SK-N-SH (cell line): ENCODE measurements around the gene SLCO3A1. TPM values are rescaled to one million over a fixed set of nuclear protein-coding genes. Genes with fewer than 3 reads are reported as not detected.

Source experiments
- CTCF ChIA-PET: fragments of 300-600, 350-600 bp; formaldehyde crosslinking; extraction: SDS; loops from one replicate; lab custom pipeline; 2021; lab: Yijun Ruan, JAX
- POLR2A ChIA-PET: fragments of 350-600 bp; sonication (Branson Sonifier 250); formaldehyde crosslinking; extraction: SDS; loops from one replicate; lab custom pipeline; 2020; ENCODE audit warnings: antibody characterized with exemption, inconsistent platforms; lab: Yijun Ruan, JAX
- DNase-seq: peaks from one replicate; pipeline ENCODE4 v3.0.0; 2012
- H2AFZ ChIP-seq: fragments of 200-600 bp; sonication (generic); 2 replicates; pipeline ENCODE4 v1.8.1; 2016; ENCODE audit warnings: antibody characterized with exemption, mild to moderate bottlenecking, low read depth
- H3F3A ChIP-seq: fragments of 200-600 bp; sonication (generic); replicated peaks from 2 replicates; pipeline ENCODE3; 2016; ENCODE audit warnings: antibody characterized with exemption, mild to moderate bottlenecking; ENCODE audit not compliant: insufficient read depth
- H3K27ac ChIP-seq, 2 experiments: fragments of 200-500 bp in 1 of 2; fragments of 200-600 bp in 1 of 2; sonication (Bioruptor generic) in 1 of 2; sonication (generic), shearing (Covaris generic) in 1 of 2; 2 replicates each; pipeline versions ENCODE4 v1.5.1 to v1.6.1; 2014 to 2016; ENCODE audit warnings: low read depth in 2 of 2, inconsistent platforms in 1 of 2, low read length in 1 of 2, mild to moderate bottlenecking in 1 of 2, mixed read lengths in 1 of 2
- H3K27me3 ChIP-seq: fragments of 200-600 bp; sonication (generic), shearing (Covaris generic); 2 replicates; pipeline ENCODE4 v1.6.1; 2016; ENCODE audit warnings: mixed run types; ENCODE audit not compliant: insufficient read depth
- H3K36me3 ChIP-seq, 2 experiments: fragments of 200-500 bp in 1 of 2; fragments of 200-600 bp in 1 of 2; sonication (Bioruptor generic) in 1 of 2; sonication (generic) in 1 of 2; replicated peaks in 1 of 2; 2 replicates each; pipeline versions ENCODE3 to v1.5.1; 2014 to 2016; ENCODE audit warnings: low read length in 1 of 2, mild to moderate bottlenecking in 1 of 2; ENCODE audit not compliant: insufficient read depth in 2 of 2, control insufficient read depth in 1 of 2
- H3K4me1 ChIP-seq, 2 experiments: fragments of 200-500 bp in 1 of 2; fragments of 200-600 bp in 1 of 2; sonication (Bioruptor generic) in 1 of 2; sonication (generic), shearing (Covaris generic) in 1 of 2; 2 replicates each; pipeline versions ENCODE4 v1.5.1 to v1.6.1; 2014 to 2016; ENCODE audit warnings: low read depth in 1 of 2, low read length in 1 of 2, mixed run types in 1 of 2; ENCODE audit not compliant: insufficient read depth in 2 of 2, control insufficient read depth in 1 of 2
- H3K4me2 ChIP-seq: fragments of 200-600 bp; sonication (generic), shearing (Covaris generic); 2 replicates; pipeline ENCODE4 v1.6.1; 2017; ENCODE audit warnings: mixed run types
- H3K4me3 ChIP-seq, 2 experiments: fragments of 200-500 bp in 1 of 2; fragments of 200-600 bp in 1 of 2; sonication (Bioruptor generic) in 1 of 2; sonication (generic), shearing (Covaris generic) in 1 of 2; 2 replicates each; pipeline versions ENCODE4 v1.5.1 to v1.8.1; 2014 to 2016; ENCODE audit warnings: low read depth in 2 of 2, inconsistent platforms in 1 of 2, low read length in 1 of 2, mild to moderate bottlenecking in 1 of 2, mixed read lengths in 1 of 2, moderate library complexity in 1 of 2
- H3K79me2 ChIP-seq: fragments of 200-600 bp; sonication (generic); 2 replicates; pipeline ENCODE4 v1.8.1; 2017; ENCODE audit warnings: mild to moderate bottlenecking; ENCODE audit not compliant: insufficient read depth
- H3K9ac ChIP-seq: fragments of 200-600 bp; sonication (generic); 2 replicates; pipeline ENCODE4 v1.6.1; 2017; ENCODE audit warnings: mixed run types
- H3K9me2 ChIP-seq: fragments of 200-600 bp; sonication (generic); 2 replicates; pipeline ENCODE4 v1.6.1; 2017; ENCODE audit warnings: mixed run types
- H3K9me3 ChIP-seq: fragments of 200-600 bp; sonication (generic); 2 replicates; pipeline ENCODE4 v1.6.1; 2017; ENCODE audit warnings: mixed run types, mild to moderate bottlenecking, moderate library complexity
- H4K20me1 ChIP-seq: fragments of 200-600 bp; sonication (generic); 2 replicates; pipeline ENCODE4 v1.6.1; 2017; ENCODE audit warnings: mild to moderate bottlenecking, mixed run types; ENCODE audit not compliant: insufficient read depth
- CHD2 ChIP-seq: fragments of 150-350 bp; IDR thresholded peaks from 2 replicates; pipeline ENCODE4 v1.6.1; 2018; ENCODE audit warnings: low read length; ENCODE audit not compliant: partially characterized antibody
- ELF1 ChIP-seq: IDR thresholded peaks from 2 replicates; pipeline ENCODE4 v1.4.0; 2012
- EP300 ChIP-seq, 2 experiments: IDR thresholded peaks; 2 replicates each; pipeline versions ENCODE4 v1.4.0 to v1.6.1; 2012; ENCODE audit warnings: borderline replicate concordance in 1 of 2, low read depth in 1 of 2, low read length in 1 of 2
- EZH2phosphoT487 ChIP-seq: fragments of 200-600 bp; sonication (generic); IDR thresholded peaks from 2 replicates; pipeline ENCODE4 v1.6.1; 2017; ENCODE audit warnings: low read depth, mixed run types, mild to moderate bottlenecking, antibody characterized with exemption, moderate library complexity, borderline replicate concordance
- FOXJ3 ChIP-seq: sonication (generic); formaldehyde crosslinking; IDR thresholded peaks from 2 replicates; pipeline ENCODE4 v1.5.1; 2020; ENCODE audit warnings: mild to moderate bottlenecking, missing genetic modification reagents
- GATA2 ChIP-seq: sonication (generic); formaldehyde crosslinking; IDR thresholded peaks from 2 replicates; pipeline ENCODE4 v1.5.0; 2020; ENCODE audit warnings: mild to moderate bottlenecking, missing genetic modification reagents
- JUND ChIP-seq: IDR thresholded peaks from 2 replicates; pipeline ENCODE4 v1.4.0; 2012
- MEF2A ChIP-seq: IDR thresholded peaks from 2 replicates; pipeline ENCODE4 v1.4.0; 2012; ENCODE audit warnings: low read depth, borderline replicate concordance
- NFIC ChIP-seq: IDR thresholded peaks from 2 replicates; pipeline ENCODE4 v1.4.0; 2012; ENCODE audit warnings: borderline replicate concordance
- RAD21 ChIP-seq: IDR thresholded peaks from 2 replicates; pipeline ENCODE4 v1.6.1; 2012; ENCODE audit warnings: mild to moderate bottlenecking, low read length
- RCOR1 ChIP-seq: fragments of 150-350 bp; IDR thresholded peaks from 2 replicates; pipeline ENCODE4 v1.6.1; 2017; ENCODE audit warnings: antibody characterized with exemption, low read length
- RXRA ChIP-seq: IDR thresholded peaks from 2 replicates; pipeline ENCODE4 v1.4.0; 2012; ENCODE audit warnings: low read depth, mild to moderate bottlenecking, borderline replicate concordance
- SIN3A ChIP-seq: IDR thresholded peaks from 2 replicates; pipeline ENCODE4 v1.6.1; 2012; ENCODE audit warnings: low read depth, mild to moderate bottlenecking, low read length, moderate library complexity, borderline replicate concordance
- TCF12 ChIP-seq: IDR thresholded peaks from 2 replicates; pipeline ENCODE4 v1.4.0; 2012
- WGBS: methylation state at CpG from one replicate; pipeline ENCODE4 v1.1.6; 2017; ENCODE audit warnings: low lambda C conversion rate; 5-methylcytosine and 5-hydroxymethylcytosine counted together
- polyA plus RNA-seq, 3 experiments: library from polyadenylated mRNA; depleted of rRNA; stranded (reverse); fragments of >200 nt; gene quantifications; 2 replicates each; pipeline ENCODE4 v1.2.3, GENCODE V29; 2012
- TF ChIP-seq, protein P1 (sequence below): IDR thresholded peaks from 2 replicates; pipeline ENCODE4; 2012
- TF ChIP-seq, protein P2 (sequence below): fragments of 200-600 bp; sonication (generic); IDR thresholded peaks from 2 replicates; pipeline ENCODE4 v1.6.1; 2017; ENCODE audit warnings: antibody characterized with exemption, mild to moderate bottlenecking, moderate library complexity
- TF ChIP-seq, protein P3 (sequence below): fragments of 150-350 bp; IDR thresholded peaks from 2 replicates; pipeline ENCODE4 v1.6.1; 2016; ENCODE audit warnings: mild to moderate bottlenecking, low read depth, low read length

SLCO3A1 gene
- polyA plus RNA-seq, 1 of the 3 experiments (the other 2 are of a cell fraction): 19.7 TPM

- Histone ChIP-seq H2AFZ (no peak overlapping the region), H3K79me2 (peaks cover 10% of the 10 kb centered on the region; the same call in 1 of the 2 replicates), H4K20me1 (peaks cover 4% of the 10 kb centered on the region; the same call in 1 of the 2 replicates), H3K4me3 (no peak overlapping the region), H3K4me1 (peaks cover 0 to 28% of the 10 kb centered on the region in 2 experiments; a peak in 2 of 4 replicates), H3K36me3 (no peaks in the 10 kb centered on the region), H3F3A (no peaks in the 10 kb centered on the region), H3K27me3 (no peaks in the 10 kb centered on the region), H3K4me2 (no peak overlapping the region), H3K27ac (no peak overlapping the region), H3K9ac (no peak overlapping the region), H3K9me2 (no peaks in the 10 kb centered on the region), H3K9me3 (no peaks in the 10 kb centered on the region)
- ChIA-PET POLR2A (no interaction called here), CTCF (interaction anchor here (2.3 kb wide), 1 partner anchor 150 kb away, joined by 5 read pairs; no protein-coding TSS in a partner anchor)
- DNase-seq: no peak
- WGBS: 94% methylated on average over 4 of the region's 4 CpGs
- TF ChIP-seq FOXJ3 (CRISPR knock-in tag) (no peak), MEF2A (no peak), ELF1 (no peak), GATA2 (CRISPR knock-in tag) (no peak), EZH2phosphoT487 (no peak), JUND (no peak), RAD21 (no peak), SIN3A (no peak)
These were observed 149.2 kb downstream of the SLCO3A1 start for GRCh38 chr15:92002666-92003065.

DNA sequence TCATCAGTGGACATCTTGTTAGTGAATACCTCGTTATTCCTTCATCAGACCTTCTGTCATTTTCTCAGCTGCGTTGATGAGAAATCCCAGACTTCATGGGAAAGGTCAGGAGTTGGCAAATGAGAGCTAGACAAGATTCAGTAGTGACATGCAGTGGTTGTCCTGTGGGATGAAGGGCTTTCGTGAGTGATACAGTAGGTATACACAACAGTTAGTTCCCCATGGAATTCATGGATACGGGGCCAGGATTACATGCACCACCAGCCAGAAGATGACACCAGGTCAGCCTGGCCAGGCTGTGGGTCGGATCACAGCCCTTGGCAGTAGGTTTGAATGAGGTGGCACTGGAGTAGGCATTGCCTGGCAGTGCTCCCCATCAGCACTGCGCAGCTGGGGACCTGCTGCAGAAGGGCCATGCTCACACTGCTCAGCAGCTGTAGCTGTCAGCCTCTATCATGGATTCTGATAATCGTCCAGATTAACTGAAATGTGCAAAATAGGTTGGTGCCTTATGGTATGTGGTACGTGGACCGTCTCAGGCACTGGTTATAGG is 150.1 kb downstream of the SLCO3A1 start:
- peaks cover 4% of the 10 kb centered on the region; the same call in 1 of the 2 replicates for H4K20me1 ChIP-seq
- CTCF ChIA-PET: interaction anchor here (2.3 kb wide), 1 partner anchor 151 kb away, joined by 5 read pairs; no protein-coding TSS in a partner anchor
- H3K79me2 ChIP-seq: peaks cover 10% of the 10 kb centered on the region; the same call in 1 of the 2 replicates
- H3K4me1 ChIP-seq: peaks cover 0 to 28% of the 10 kb centered on the region in 2 experiments; a peak in 2 of 4 replicates
- H3K4me3 ChIP-seq: no peak overlapping the region
- H3K9me3 ChIP-seq: no peaks in the 10 kb centered on the region
- no peak overlapping the region for H2AFZ ChIP-seq
- H3K4me2 ChIP-seq: no peak overlapping the region
- no peaks in the 10 kb centered on the region for H3F3A ChIP-seq
- H3K9me2 ChIP-seq: no peaks in the 10 kb centered on the region
- DNase-seq: no peak
- no peak overlapping the region for H3K27ac ChIP-seq
- TF ChIP-seq JUND (no peak), ELF1 (no peak)
- POLR2A ChIA-PET: no interaction called here
- H3K27me3 ChIP-seq: no peaks in the 10 kb centered on the region
- H3K36me3 ChIP-seq: no peaks in the 10 kb centered on the region
- no peak overlapping the region for H3K9ac ChIP-seq
- 94% methylated on average over 7 of the region's 9 CpGs for WGBS

- H3K9me2 ChIP-seq: no peaks in the 10 kb centered on the region
- peaks cover 0 to 28% of the 10 kb centered on the region in 2 experiments; a peak in 2 of 4 replicates for H3K4me1 ChIP-seq
- ChIA-PET POLR2A (no interaction called here), CTCF (interaction anchor here (0.8 to 2.3 kb wide), 6 partner anchors 12 to 153 kb away, joined by 3 to 6 read pairs (median 4); partner anchors contain the start of gene SLCO3A1)
- H3K4me2 ChIP-seq: no peak overlapping the region
- H3K9ac ChIP-seq: no peak overlapping the region
- no peaks in the 10 kb centered on the region for H3K36me3 ChIP-seq
- peak; percentile 52 for DNase-seq
- no peaks in the 10 kb centered on the region for H3F3A ChIP-seq
- H3K27me3 ChIP-seq: no peaks in the 10 kb centered on the region
- WGBS: 70% methylated on average over 5 of the region's 6 CpGs
- peak overlapping the region in 1 of 2 experiments; percentile 22; a peak in 2 of 4 replicates for H3K27ac ChIP-seq
- no peak overlapping the region for H2AFZ ChIP-seq
- H3K4me3 ChIP-seq: no peak overlapping the region
- H4K20me1 ChIP-seq: peaks cover 4% of the 10 kb centered on the region; the same call in 1 of the 2 replicates
- peaks cover 10% of the 10 kb centered on the region; the same call in 1 of the 2 replicates for H3K79me2 ChIP-seq
- H3K9me3 ChIP-seq: no peaks in the 10 kb centered on the region
- TF ChIP-seq CHD2 (no peak), EP300 (IDR thresholded peaks at IDR 0.05; ENCODE audit: borderline replicate concordance in 1 of 2, low read depth in 1 of 2, low read length in 1 of 2) (peak in 1 of 2 experiments; percentile 51; a peak in 1 of 4 replicates), FOXJ3 (CRISPR knock-in tag) (no peak), TCF12 (no peak), RCOR1 (peak; percentile 54; the same call in 1 of the 2 replicates), SIN3A (no peak), RXRA (no peak), NFIC (no peak)
- TF ChIP-seq, protein P1, sequence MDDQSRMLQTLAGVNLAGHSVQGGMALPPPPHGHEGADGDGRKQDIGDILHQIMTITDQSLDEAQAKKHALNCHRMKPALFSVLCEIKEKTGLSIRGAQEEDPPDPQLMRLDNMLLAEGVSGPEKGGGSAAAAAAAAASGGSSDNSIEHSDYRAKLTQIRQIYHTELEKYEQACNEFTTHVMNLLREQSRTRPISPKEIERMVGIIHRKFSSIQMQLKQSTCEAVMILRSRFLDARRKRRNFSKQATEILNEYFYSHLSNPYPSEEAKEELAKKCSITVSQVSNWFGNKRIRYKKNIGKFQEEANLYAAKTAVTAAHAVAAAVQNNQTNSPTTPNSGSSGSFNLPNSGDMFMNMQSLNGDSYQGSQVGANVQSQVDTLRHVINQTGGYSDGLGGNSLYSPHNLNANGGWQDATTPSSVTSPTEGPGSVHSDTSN: no peak
- TF ChIP-seq, protein P2, sequence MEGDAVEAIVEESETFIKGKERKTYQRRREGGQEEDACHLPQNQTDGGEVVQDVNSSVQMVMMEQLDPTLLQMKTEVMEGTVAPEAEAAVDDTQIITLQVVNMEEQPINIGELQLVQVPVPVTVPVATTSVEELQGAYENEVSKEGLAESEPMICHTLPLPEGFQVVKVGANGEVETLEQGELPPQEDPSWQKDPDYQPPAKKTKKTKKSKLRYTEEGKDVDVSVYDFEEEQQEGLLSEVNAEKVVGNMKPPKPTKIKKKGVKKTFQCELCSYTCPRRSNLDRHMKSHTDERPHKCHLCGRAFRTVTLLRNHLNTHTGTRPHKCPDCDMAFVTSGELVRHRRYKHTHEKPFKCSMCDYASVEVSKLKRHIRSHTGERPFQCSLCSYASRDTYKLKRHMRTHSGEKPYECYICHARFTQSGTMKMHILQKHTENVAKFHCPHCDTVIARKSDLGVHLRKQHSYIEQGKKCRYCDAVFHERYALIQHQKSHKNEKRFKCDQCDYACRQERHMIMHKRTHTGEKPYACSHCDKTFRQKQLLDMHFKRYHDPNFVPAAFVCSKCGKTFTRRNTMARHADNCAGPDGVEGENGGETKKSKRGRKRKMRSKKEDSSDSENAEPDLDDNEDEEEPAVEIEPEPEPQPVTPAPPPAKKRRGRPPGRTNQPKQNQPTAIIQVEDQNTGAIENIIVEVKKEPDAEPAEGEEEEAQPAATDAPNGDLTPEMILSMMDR: no peak
- TF ChIP-seq, protein P3, sequence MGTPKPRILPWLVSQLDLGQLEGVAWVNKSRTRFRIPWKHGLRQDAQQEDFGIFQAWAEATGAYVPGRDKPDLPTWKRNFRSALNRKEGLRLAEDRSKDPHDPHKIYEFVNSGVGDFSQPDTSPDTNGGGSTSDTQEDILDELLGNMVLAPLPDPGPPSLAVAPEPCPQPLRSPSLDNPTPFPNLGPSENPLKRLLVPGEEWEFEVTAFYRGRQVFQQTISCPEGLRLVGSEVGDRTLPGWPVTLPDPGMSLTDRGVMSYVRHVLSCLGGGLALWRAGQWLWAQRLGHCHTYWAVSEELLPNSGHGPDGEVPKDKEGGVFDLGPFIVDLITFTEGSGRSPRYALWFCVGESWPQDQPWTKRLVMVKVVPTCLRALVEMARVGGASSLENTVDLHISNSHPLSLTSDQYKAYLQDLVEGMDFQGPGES: no peak
These were observed 151.6 kb downstream of the SLCO3A1 start for GRCh38 chr15:92005154-92005553.
